Tibial artery (tissue), 4 donors: Measurements from ENCODE around the gene KRT14.

Experiments used
- DNase-seq, 2 donors: peaks; one replicate each; pipeline ENCODE4 v3.0.0-alpha.2; 2019
- H3K27ac ChIP-seq, 2 donors: fragments of 200-600 bp; sonication (generic) in 1 of 2; 1 replicate in 1 of 2; 2 replicates in 1 of 2; pipeline ENCODE4 v1.5.1; 2018 to 2019; ENCODE audit warnings: mild to moderate bottlenecking in 1 of 2
- H3K27me3 ChIP-seq, 2 donors: fragments of 200-600 bp; sonication (generic) in 1 of 2; one replicate each; pipeline versions ENCODE4 v1.5.1 to v1.6.0; 2016 to 2019
- H3K36me3 ChIP-seq, 3 donors: fragments of 200-600 bp; sonication (generic) in 2 of 3; one replicate each; pipeline ENCODE4 v1.5.1; 2016 to 2019; ENCODE audit warnings: mild to moderate bottlenecking in 2 of 3
- H3K4me1 ChIP-seq, 4 donors: fragments of 200-600 bp; sonication (generic) in 2 of 4; 1 replicate in 3 of 4; 2 replicates in 1 of 4; pipeline ENCODE4 v1.5.1; 2016 to 2019
- H3K4me3 ChIP-seq, 2 donors: fragments of 200-600 bp; sonication (generic) in 1 of 2; 1 replicate in 1 of 2; 2 replicates in 1 of 2; pipeline ENCODE4 v1.5.1; 2018 to 2019; ENCODE audit warnings: mild to moderate bottlenecking in 2 of 2
- H3K9me3 ChIP-seq, 3 donors: fragments of 200-600 bp; sonication (generic) in 1 of 3; one replicate each; pipeline ENCODE4 v1.5.1; 2016 to 2019
- CTCF ChIP-seq, 2 experiments: fragments of 200-600 bp in 1 of 2; fragments of 450-650 bp in 1 of 2; IDR thresholded peaks; one replicate each; pipeline ENCODE4 v1.5.1; 2017 to 2019; ENCODE audit warnings: antibody characterized with exemption in 2 of 2, mild to moderate bottlenecking in 1 of 2, moderate library complexity in 1 of 2
- intact Hi-C: fragments of 100-400 bp; cut with DNase I; formaldehyde crosslinking; loops from one replicate; pipeline ENCODE4 v1.15.0; 2023; ENCODE audit warnings: low total_unique reads

KRT14 gene

GRCh38 chr17:41556306-41556705, 30.4 kb downstream of the KRT14 start:
- H3K27ac ChIP-seq: no peak overlapping the region
- H3K9me3 ChIP-seq: no peaks in the 10 kb centered on the region
- intact Hi-C loops: no loop called here
- no peaks in the 10 kb centered on the region for H3K36me3 ChIP-seq
- DNase-seq: no peak
- H3K27me3 ChIP-seq: peaks cover 0 to 20% of the 10 kb centered on the region in 2 donors
- TF ChIP-seq CTCF (IDR thresholded peaks at IDR 0.05): no peak
- no peaks in the 10 kb centered on the region for H3K4me1 ChIP-seq
- H3K4me3 ChIP-seq: no peak overlapping the region

- intact Hi-C loops: no loop called here
- TF ChIP-seq CTCF (IDR thresholded peaks at IDR 0.05): no peak
- DNase-seq: no peak
Measured at GRCh38 chr17:41555105-41555887, 31.4 kb downstream of the KRT14 start.

GRCh38 chr17:41553987-41554680, 32.6 kb downstream of the KRT14 start:
- TF ChIP-seq CTCF (IDR thresholded peaks at IDR 0.05): no peak
- H3K9me3 ChIP-seq: no peaks in the 10 kb centered on the region
- H3K4me3 ChIP-seq: no peak overlapping the region
- intact Hi-C loops: loop anchor here (5.0 kb wide), 1 partner anchor 647 kb away; no protein-coding TSS in a partner anchor
- DNase-seq: no peak
- H3K36me3 ChIP-seq: no peaks in the 10 kb centered on the region
- no peak overlapping the region for H3K27ac ChIP-seq
- H3K27me3 ChIP-seq: peaks cover 0 to 10% of the 10 kb centered on the region in 2 donors
- peaks cover 0 to 9% (median 6%) of the 10 kb centered on the region in 4 donors for H3K4me1 ChIP-seq

More at GRCh38 chr17:41555105-41555887, 31.4 kb downstream of the KRT14 start:
- Histone ChIP-seq H3K4me3 (no peak overlapping the region), H3K4me1 (no peaks in the 10 kb centered on the region), H3K27ac (no peak overlapping the region), H3K36me3 (no peaks in the 10 kb centered on the region), H3K9me3 (no peaks in the 10 kb centered on the region), H3K27me3 (peaks cover 0 to 17% of the 10 kb centered on the region in 2 donors)

- no peak for DNase-seq
- H3K4me3 ChIP-seq: no peak overlapping the region
- no peak overlapping the region for H3K27ac ChIP-seq
- peaks cover 0 to 10% of the 10 kb centered on the region in 2 donors for H3K27me3 ChIP-seq
- peaks cover 0 to 18% (median 15%) of the 10 kb centered on the region in 4 donors for H3K4me1 ChIP-seq
- TF ChIP-seq CTCF (IDR thresholded peaks at IDR 0.05): no peak
- intact Hi-C loops: loop anchor here (5.0 kb wide), 1 partner anchor 646 kb away; no protein-coding TSS in a partner anchor
- no peaks in the 10 kb centered on the region for H3K9me3 ChIP-seq
- H3K36me3 ChIP-seq: no peaks in the 10 kb centered on the region
Measured at GRCh38 chr17:41553176-41553575, 33.5 kb downstream of the KRT14 start.

GRCh38 chr17:41552455-41552854, 34.2 kb downstream of the KRT14 start:
- intact Hi-C loops: loop anchor here (5.0 kb wide), 1 partner anchor 645 kb away; no protein-coding TSS in a partner anchor
- Histone ChIP-seq H3K4me1 (peaks cover 0 to 25% (median 22%) of the 10 kb centered on the region in 4 donors), H3K36me3 (no peaks in the 10 kb centered on the region)

More at GRCh38 chr17:41552455-41552854, 34.2 kb downstream of the KRT14 start:
- H3K9me3 ChIP-seq: no peaks in the 10 kb centered on the region
- DNase-seq: no peak
- H3K27me3 ChIP-seq: peaks cover 0 to 10% of the 10 kb centered on the region in 2 donors
- no peak overlapping the region for H3K27ac ChIP-seq
- H3K4me3 ChIP-seq: no peak overlapping the region
- no peak for TF ChIP-seq CTCF (IDR thresholded peaks at IDR 0.05)
